HAP-1 (cell line): ENCODE measurements around the gene TACC2.

ENCODE experiments used
- DNase-seq, 2 experiments: peaks; one replicate each; pipeline ENCODE4 v3.0.0-alpha.2; 2016 to 2020; ENCODE audit warnings: low spot score in 2 of 2
- H3K27me3 ChIP-seq: fragments of 250-450 bp; sonication (Bioruptor Pico); 2 replicates; pipeline ENCODE4 v1.5.1; 2020; ENCODE audit warnings: low read depth, mild to moderate bottlenecking, moderate library complexity
- H3K36me3 ChIP-seq: fragments of 250-450 bp; sonication (Bioruptor Pico); replicated peaks from 2 replicates; pipeline ENCODE4 v1.5.1; 2020; ENCODE audit warnings: mild to moderate bottlenecking
- H3K4me1 ChIP-seq: fragments of 250-450 bp; sonication (Bioruptor Pico); 2 replicates; pipeline ENCODE4 v1.5.1; 2020; ENCODE audit warnings: mild to moderate bottlenecking
- H3K4me3 ChIP-seq: fragments of 250-450 bp; sonication (Bioruptor Pico); 2 replicates; pipeline ENCODE4 v1.5.1; 2020; ENCODE audit warnings: mild to moderate bottlenecking, moderate library complexity
- H3K9me3 ChIP-seq: fragments of 250-450 bp; sonication (Bioruptor Pico); 2 replicates; pipeline ENCODE4 v1.5.1; 2020; ENCODE audit warnings: mild to moderate bottlenecking, moderate library complexity
- in situ Hi-C: fragments of 300-500 bp; cut with MboI; formaldehyde crosslinking; loops from 3 replicates; pipeline ENCODE4 v1.14.3; 2020; ENCODE audit warnings: low sequenced_read_pairs, inconsistent platforms, mixed read lengths

TACC2 gene

DNA sequence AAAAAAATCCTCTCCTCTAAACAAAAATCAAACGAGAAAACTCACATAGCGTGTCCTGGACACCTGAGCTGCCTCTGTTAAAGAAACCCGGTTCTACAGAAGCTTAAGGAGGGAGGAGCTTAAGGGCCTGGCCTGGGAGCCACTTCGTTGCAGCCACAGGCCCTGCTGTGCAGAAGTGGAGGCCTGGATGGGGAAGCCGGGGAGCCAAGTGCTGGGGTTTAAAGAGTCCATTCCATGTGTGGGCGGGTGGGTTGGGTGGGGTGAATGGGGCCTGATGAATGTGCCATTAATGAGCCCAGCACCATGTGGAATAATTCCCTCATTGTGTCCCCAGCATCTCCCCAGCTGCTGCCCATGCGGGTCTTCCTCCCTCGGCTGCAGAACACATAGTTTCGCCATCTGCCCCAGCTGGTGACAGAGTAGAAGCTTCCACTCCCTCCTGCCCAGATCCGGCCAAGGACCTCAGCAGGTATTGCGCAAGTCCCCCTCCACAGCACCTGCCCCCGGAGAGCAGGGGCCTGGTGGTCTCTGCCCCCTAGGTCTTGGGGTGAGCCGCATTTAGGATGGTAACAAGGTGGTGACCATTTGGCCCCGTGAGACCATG is 154.4 kb downstream of the TACC2 start:
- no peak for DNase-seq
- in situ Hi-C loops = loop anchor here (25.0 kb wide), 1 partner anchor 294 kb away; no protein-coding TSS in a partner anchor
- Histone ChIP-seq H3K4me1 (0 out of 2 replicates have a peak, but pooled peaks cover 3% of the 10 kb centered on the region), H3K4me3 (no peak overlapping the region), H3K36me3 (no peaks in the 10 kb centered on the region), H3K27me3 (no peaks in the 10 kb centered on the region), H3K9me3 (peaks cover 4% of the 10 kb centered on the region; the same call in 1 of the 2 replicates)

DNA sequence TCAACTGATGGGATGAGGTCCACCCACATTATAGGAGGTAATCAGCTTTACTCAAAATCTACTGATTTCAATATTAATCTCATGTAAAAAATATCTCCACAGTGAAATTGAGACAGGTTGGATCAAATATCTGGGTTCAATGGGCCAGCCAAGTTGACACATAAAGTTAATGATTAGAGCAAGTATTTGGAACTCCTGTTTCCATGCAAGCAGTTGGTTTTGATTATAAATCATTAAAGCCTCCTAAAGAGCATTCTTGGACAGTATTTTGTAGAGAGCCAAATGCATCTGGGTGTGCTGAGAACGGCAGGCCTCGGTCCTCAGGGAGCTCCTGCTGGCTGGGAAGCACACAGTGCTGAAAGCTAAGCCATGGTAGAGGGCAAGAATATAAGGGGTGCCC is 155.2 kb downstream of the TACC2 start:
- 0 out of 2 replicates have a peak, but pooled peaks cover 3% of the 10 kb centered on the region for H3K4me1 ChIP-seq
- in situ Hi-C loops = loop anchor here (25.0 kb wide), 1 partner anchor 293 kb away; no protein-coding TSS in a partner anchor
- no peak overlapping the region for H3K4me3 ChIP-seq
- H3K9me3 ChIP-seq = peaks cover 4% of the 10 kb centered on the region; the same call in 1 of the 2 replicates
- no peaks in the 10 kb centered on the region for H3K36me3 ChIP-seq
- H3K27me3 ChIP-seq = no peaks in the 10 kb centered on the region
- DNase-seq = no peak

DNA sequence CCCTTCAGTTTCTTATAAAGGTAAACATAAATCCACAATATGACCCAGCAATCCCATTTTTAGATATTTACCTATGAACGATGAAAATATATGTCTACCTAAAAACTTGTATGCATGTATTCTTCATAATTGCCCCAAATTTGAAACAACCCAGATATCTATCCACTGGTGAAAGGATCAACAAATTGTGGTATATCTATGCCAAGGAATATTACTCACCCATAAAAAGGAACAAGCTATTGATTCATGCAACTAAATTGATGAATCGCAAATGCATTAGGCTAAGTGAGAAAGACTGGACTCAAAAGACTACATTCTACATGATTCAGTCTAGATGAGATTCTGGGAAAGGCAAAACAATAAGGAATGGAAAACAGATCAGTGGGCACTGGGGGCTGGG is 156.2 kb downstream of the TACC2 start:
- DNase-seq = no peak

DNA sequence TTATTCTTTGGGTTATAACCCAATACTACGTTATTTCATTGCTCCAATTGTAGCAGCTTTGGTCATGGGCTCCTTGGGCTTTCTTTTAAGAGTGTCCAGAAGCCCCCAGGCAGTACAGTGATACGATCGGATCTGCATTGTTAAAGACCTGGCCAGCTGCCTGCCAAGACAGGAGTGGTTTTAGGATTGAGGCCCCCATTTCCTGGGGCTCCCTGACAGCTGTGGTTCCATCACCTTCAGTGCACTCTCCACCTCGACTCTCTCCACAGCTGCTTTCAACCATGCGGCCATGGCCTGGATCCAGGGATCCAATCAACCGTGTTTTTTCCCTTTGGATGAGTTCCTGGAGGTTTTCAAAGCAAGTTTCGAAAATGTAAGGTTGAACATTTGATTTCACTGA is 158.7 kb downstream of the TACC2 start:
- H3K36me3 ChIP-seq = no peaks in the 10 kb centered on the region
- H3K4me3 ChIP-seq = no peak overlapping the region
- DNase-seq = no peak
- H3K27me3 ChIP-seq = no peaks in the 10 kb centered on the region
- peaks cover 4% of the 10 kb centered on the region; the same call in 1 of the 2 replicates for H3K9me3 ChIP-seq
- in situ Hi-C loops = loop anchor here (25.0 kb wide), 1 partner anchor 290 kb away; no protein-coding TSS in a partner anchor
- no peaks in the 10 kb centered on the region for H3K4me1 ChIP-seq

More for the DNA sequence above, 156.2 kb downstream of the TACC2 start:
- no peaks in the 10 kb centered on the region for H3K36me3 ChIP-seq
- H3K4me1 ChIP-seq = 0 out of 2 replicates have a peak, but pooled peaks cover 3% of the 10 kb centered on the region
- H3K9me3 ChIP-seq = peaks cover 4% of the 10 kb centered on the region; the same call in 1 of the 2 replicates
- H3K4me3 ChIP-seq = no peak overlapping the region
- no peaks in the 10 kb centered on the region for H3K27me3 ChIP-seq
- in situ Hi-C loops = loop anchor here (25.0 kb wide), 1 partner anchor 292 kb away; no protein-coding TSS in a partner anchor

DNA sequence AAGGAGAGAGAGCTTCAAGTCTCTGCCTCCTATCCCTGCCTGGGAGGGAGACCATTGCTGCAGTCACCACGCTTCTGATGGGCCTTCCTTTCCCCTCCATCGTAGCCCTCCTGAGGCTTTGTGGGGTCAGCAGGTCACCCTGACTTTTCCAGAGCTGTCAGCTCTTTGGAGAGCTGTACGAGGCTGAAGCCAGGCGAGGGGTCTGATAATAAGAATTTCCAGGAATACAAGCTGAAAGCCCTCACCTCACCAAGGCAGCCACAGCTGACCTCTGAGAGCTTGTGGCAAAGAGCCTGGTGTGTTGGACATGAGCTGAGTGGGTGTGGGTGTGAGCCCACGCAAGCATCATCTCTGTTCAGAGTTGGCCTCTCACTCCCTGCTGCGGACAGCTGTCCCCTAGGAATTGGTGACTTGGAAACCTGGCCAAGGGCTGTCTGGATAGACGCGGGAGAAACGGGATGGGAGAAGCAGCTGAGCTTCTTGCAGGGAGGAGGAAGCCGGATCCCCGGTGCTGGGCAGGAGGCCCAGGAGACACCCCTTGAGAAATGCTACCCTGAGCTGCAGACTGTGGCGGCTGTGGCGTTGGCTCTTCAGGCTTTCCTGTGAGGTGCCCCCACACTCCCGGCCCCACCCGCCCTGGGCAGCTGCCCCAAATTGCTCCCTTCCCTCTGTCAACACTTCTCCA is 160.1 kb downstream of the TACC2 start:
- DNase-seq = no peak
- Histone ChIP-seq H3K36me3 (no peaks in the 10 kb centered on the region), H3K27me3 (no peaks in the 10 kb centered on the region), H3K9me3 (peaks cover 4% of the 10 kb centered on the region; the same call in 1 of the 2 replicates), H3K4me1 (no peaks in the 10 kb centered on the region), H3K4me3 (no peak overlapping the region)
- in situ Hi-C loops = loop anchor here (25.0 kb wide), 1 partner anchor 288 kb away; no protein-coding TSS in a partner anchor

DNA sequence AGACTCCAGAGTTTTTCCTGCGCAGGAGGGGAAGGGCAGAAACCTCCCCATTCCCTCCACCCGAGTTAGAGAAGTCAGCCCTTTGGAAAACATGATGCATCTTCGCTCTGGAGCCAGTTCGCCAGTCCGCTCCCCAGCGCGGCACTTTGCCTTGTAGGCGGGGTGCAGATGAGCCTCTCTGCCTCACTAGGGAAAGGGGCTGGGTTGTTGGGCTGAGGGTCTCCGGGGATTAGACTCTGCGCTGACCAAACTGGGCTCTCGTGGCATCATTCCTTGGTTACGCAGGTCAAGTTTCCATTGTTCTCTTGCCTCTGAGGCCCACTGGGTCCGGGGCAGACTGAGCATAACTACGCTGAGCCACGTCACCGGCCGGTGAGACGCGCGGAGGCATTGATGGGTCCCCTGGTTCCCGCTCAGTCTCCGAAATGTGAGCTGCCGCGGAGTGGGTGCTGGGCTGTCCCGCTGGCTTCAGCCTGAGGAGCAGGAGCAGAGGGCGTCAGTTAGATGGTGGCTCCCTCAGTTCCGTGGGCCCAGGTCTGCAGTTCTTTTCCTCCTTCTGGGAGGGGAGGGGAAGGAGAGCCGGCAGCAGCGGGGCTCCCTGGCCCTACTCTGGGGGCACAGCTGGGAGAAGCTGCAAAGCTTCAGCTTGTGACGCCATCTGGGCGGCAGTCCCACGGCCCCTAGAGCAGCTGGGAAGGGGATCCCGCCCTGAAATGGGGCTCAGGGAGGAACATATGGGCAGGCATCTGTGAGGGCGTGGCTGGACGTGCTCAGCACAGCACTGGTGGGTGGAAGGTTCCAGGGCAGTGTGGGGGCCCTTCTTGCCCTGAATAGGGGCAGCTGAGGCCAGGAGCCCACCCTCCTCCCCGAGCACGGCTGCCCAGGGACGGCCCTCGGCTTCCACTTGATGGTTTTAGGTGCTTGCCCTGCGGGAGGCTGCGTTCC is 160.9 kb downstream of the TACC2 start:
- H3K4me1 ChIP-seq = no peaks in the 10 kb centered on the region
- H3K36me3 ChIP-seq = no peaks in the 10 kb centered on the region
- no peaks in the 10 kb centered on the region for H3K27me3 ChIP-seq
- in situ Hi-C loops = loop anchor here (25.0 kb wide), 1 partner anchor 287 kb away; no protein-coding TSS in a partner anchor
- no peak for DNase-seq
- no peak overlapping the region for H3K4me3 ChIP-seq
- peaks cover 4% of the 10 kb centered on the region; the same call in 1 of the 2 replicates for H3K9me3 ChIP-seq

DNA sequence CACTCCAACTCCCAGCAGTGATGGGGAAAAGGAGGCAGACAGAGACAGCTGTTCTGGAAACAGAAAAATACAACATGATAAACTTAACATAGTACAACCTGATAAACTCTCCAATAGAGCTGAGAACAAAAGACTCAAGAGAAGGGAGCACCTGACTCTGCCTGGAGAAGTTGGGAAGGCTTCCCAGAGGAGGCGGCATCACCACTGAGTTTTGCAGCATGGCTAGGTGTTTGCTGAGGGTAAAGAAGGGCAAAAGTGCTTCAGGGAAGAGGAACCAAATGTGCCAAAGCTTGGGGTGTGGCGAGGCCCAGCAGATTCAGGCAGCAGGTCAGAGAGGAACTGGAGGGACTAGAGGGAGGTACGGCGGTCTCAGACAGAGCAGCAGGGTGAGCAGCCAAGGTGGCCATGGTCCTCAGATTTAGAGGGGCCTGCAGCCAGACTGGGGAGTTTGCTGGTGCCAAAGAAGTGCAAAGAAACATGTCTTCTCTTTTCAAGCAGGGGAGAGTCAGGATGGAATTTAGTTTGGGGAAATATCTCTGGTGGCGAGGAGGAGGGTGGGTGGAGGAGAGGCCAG is 162.2 kb downstream of the TACC2 start:
- Histone ChIP-seq H3K4me1 (no peaks in the 10 kb centered on the region), H3K27me3 (no peaks in the 10 kb centered on the region), H3K36me3 (no peaks in the 10 kb centered on the region), H3K4me3 (no peak overlapping the region), H3K9me3 (no peaks in the 10 kb centered on the region)
- in situ Hi-C loops = no loop called here
- no peak for DNase-seq

DNA sequence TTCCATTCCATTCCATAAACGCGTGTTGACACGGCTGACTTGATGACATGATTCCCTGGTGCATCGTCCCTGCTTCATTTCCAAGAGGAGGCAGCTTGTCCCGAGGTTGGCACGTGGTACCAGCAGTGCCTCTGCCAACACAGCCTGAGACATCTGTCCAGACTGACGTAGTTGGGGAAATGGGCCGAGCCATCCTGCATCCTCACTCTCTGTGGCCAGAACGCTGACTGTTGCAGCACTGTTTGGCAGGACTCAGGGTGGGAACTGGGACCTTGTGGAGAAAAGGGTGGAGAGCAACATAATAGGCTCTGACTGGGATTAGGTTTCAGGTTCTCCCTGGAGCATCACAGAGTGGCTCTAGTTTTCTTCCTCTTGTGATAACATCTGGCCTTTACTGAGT is 163.6 kb downstream of the TACC2 start:
- in situ Hi-C loops = no loop called here

DNA sequence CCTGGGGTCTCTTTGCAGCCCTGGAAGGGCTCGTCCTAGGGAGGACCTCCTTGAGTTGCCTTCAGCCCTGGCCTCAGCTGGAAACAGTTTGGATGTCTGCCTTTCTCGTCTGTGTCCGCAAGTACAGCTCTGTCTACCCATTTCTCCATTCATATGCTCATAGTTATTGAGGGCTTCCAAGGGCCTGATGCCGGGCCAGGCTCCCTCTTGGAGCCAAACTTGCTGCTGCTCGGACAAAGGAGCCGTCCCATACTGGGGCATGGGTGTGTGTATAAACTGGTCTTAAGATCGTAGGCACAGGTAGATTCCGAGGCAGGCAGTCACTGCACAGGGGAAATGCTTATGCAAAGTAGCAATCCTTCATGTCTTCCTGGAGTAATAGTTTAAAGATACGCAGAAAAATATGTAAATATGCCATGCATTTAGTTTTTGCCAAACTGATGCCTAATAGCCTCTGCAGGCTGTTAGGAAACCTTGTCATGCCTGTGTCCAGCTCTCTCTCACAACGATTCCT is 165.1 kb downstream of the TACC2 start:
- H3K4me3 ChIP-seq = no peak overlapping the region
- in situ Hi-C loops = no loop called here
- DNase-seq = no peak

More for the DNA sequence above, 163.6 kb downstream of the TACC2 start:
- no peak overlapping the region for H3K4me3 ChIP-seq
- no peaks in the 10 kb centered on the region for H3K36me3 ChIP-seq
- no peaks in the 10 kb centered on the region for H3K9me3 ChIP-seq
- no peaks in the 10 kb centered on the region for H3K4me1 ChIP-seq
- no peaks in the 10 kb centered on the region for H3K27me3 ChIP-seq
- no peak for DNase-seq

DNA sequence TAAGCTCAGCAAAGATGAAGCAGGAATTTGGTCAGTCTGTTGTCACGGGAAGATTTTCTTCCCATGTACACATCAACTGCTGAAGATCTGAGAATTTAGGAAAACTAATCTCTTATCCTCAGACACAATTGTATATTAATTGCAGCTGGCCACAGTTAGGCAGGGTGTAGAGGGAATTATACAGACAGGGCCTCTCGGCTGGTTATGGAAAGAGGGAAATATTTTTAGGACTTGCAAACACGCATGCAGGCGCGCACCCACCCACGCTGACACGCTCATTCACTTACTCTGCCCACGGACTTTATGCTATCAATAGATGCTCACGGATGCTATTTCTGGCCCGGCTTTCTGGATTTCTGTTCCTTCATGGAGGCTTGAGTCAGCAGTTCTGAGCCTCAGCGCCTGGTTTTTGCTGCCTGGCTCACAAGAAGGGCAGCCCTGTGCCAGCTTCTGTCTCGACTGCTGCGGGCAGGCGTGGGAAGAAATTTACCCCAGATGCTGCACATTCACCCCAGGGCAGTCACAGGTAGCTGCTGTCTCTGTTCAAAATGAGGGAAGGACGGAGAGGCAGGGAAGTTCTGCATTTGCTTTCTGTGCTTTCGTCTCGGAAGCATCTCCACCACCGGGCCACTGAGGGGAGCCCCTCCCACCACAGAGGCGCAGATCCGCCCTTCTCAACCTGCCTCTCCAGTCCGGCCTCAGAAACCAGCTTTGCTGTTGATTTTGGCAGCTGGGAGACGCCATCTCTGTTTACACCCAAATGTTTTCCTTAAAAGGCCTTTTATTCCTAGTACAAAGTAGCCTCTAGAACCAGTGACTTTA is 165.8 kb downstream of the TACC2 start:
- H3K36me3 ChIP-seq = no peaks in the 10 kb centered on the region
- H3K4me3 ChIP-seq = no peak overlapping the region
- no peak for DNase-seq
- H3K9me3 ChIP-seq = no peaks in the 10 kb centered on the region
- H3K27me3 ChIP-seq = no peaks in the 10 kb centered on the region
- in situ Hi-C loops = no loop called here
- H3K4me1 ChIP-seq = no peaks in the 10 kb centered on the region

More for the DNA sequence above, 165.1 kb downstream of the TACC2 start:
- no peaks in the 10 kb centered on the region for H3K4me1 ChIP-seq
- no peaks in the 10 kb centered on the region for H3K27me3 ChIP-seq
- no peaks in the 10 kb centered on the region for H3K36me3 ChIP-seq
- H3K9me3 ChIP-seq = no peaks in the 10 kb centered on the region

DNA sequence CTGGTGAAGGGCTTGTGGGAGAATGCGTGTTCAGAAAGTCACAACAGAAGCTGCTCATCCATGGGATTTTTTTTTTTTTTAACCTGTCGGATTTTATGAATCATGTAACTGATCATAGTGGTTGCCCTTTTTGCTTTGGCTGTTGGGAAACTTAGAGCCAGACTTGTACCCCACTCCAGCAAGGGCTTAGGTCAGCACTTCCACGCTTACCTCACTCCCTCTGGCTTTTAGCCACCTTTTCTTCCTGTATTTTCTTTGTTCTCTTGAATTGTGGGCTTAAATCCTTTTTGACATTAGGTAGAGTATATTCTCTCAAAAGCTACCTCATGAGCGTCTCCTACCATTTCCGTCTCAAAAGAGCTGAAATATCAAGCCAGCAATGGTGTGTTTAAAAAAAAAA is 168.5 kb downstream of the TACC2 start:
- H3K27me3 ChIP-seq = no peaks in the 10 kb centered on the region
- H3K36me3 ChIP-seq = no peaks in the 10 kb centered on the region
- in situ Hi-C loops = no loop called here
- DNase-seq = no peak
- no peak overlapping the region for H3K4me3 ChIP-seq
- H3K9me3 ChIP-seq = no peaks in the 10 kb centered on the region
- no peaks in the 10 kb centered on the region; the same call in 1 of the 2 replicates for H3K4me1 ChIP-seq

DNA sequence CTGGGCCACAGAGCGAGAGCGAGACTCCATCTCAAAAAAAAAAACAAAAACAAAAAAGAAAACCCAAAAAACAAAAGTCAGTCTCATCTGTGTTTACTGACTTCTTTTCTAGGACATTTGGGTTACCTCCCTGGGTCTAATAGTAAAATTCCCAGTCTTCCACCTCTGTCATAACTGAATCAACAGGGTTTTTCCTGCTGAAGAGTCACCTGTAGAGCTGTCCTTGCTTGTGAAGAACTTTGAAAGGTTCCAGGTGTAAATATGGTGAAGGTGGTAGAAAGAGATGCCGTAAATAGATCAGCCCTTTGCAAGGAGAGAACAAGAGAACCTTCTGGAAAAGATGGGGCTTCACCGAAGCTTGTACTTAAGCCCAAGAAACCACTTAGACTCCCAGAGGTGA is 169.4 kb downstream of the TACC2 start:
- in situ Hi-C loops = no loop called here
- no peak for DNase-seq
- Histone ChIP-seq H3K4me1 (peaks cover 2% of the 10 kb centered on the region; the same call in 1 of the 2 replicates), H3K27me3 (no peaks in the 10 kb centered on the region), H3K9me3 (no peaks in the 10 kb centered on the region), H3K36me3 (no peaks in the 10 kb centered on the region), H3K4me3 (no peak overlapping the region)
